Endodermal cell (in vitro differentiated cells): ENCODE data around the gene EXOSC1. TPM values are rescaled to one million over a fixed set of nuclear protein-coding genes. Genes with fewer than 3 reads are reported as not detected.

Experiments used
- DNase-seq: peaks from one replicate; pipeline ENCODE4 v3.0.0-alpha.2; 2017
- H3K27ac ChIP-seq: 2 replicates; pipeline ENCODE4 v1.5.1; 2013; ENCODE audit warnings: mild to moderate bottlenecking, low read depth, low read length, moderate library complexity
- H3K27me3 ChIP-seq: 2 replicates; pipeline ENCODE4 v1.6.1; 2013; ENCODE audit warnings: mild to moderate bottlenecking, low read length, moderate library complexity; ENCODE audit not compliant: insufficient read depth, control insufficient read depth, poor library complexity, severe bottlenecking
- H3K36me3 ChIP-seq: 2 replicates; pipeline ENCODE4 v1.7.0; 2013; ENCODE audit warnings: mild to moderate bottlenecking, low read length, moderate library complexity; ENCODE audit not compliant: control insufficient read depth, insufficient read depth
- H3K4me1 ChIP-seq: one replicate; pipeline ENCODE4 v1.7.0; 2013; ENCODE audit warnings: low read length; ENCODE audit not compliant: control insufficient read depth, insufficient read depth
- H3K4me3 ChIP-seq: 2 replicates; pipeline ENCODE4 v1.5.1; 2013; ENCODE audit warnings: mild to moderate bottlenecking, low read length, moderate library complexity
- H3K9ac ChIP-seq: 2 replicates; pipeline ENCODE4 v1.6.1; 2013; ENCODE audit warnings: mild to moderate bottlenecking, low read length, moderate library complexity; ENCODE audit not compliant: poor library complexity, severe bottlenecking; ENCODE audit errors: extremely low read depth
- H3K9me3 ChIP-seq: 2 replicates; pipeline ENCODE4 v1.6.1; 2013; ENCODE audit warnings: mild to moderate bottlenecking, low read length, moderate library complexity; ENCODE audit not compliant: control insufficient read depth
- H3K27ac Mint-ChIP-seq: 2 replicates; pipeline ENCODE4 v1.8.0; 2020; ENCODE audit warnings: mixed read lengths
- H3K27me3 Mint-ChIP-seq: 2 replicates; pipeline ENCODE4 v1.8.0; 2021; ENCODE audit warnings: mild to moderate bottlenecking, mixed read lengths; ENCODE audit not compliant: insufficient read depth
- H3K36me3 Mint-ChIP-seq: 2 replicates; pipeline ENCODE4 v1.8.0; 2020; ENCODE audit warnings: low read depth, mixed read lengths
- H3K4me1 Mint-ChIP-seq: 2 replicates; pipeline ENCODE4 v1.8.0; 2020; ENCODE audit warnings: mixed read lengths
- H3K4me3 Mint-ChIP-seq: 2 replicates; pipeline ENCODE4 v1.8.0; 2020; ENCODE audit warnings: mild to moderate bottlenecking, moderate library complexity, mixed read lengths
- H3K9me3 Mint-ChIP-seq: 2 replicates; pipeline ENCODE4 v1.8.0; 2020; ENCODE audit warnings: mild to moderate bottlenecking, mixed read lengths
- WGBS, 2 experiments: methylation state at CpG; one replicate each; pipeline versions ENCODE4 v1.1.5 to v1.1.7; 2013; ENCODE audit warnings: missing lambda C conversion rate in 2 of 2, mixed read lengths in 1 of 2; ENCODE audit not compliant: insufficient coverage in 1 of 2, insufficient read length in 1 of 2; 5-methylcytosine and 5-hydroxymethylcytosine counted together
- total RNA-seq, 2 donors: library from RNA; stranded (reverse); fragmentation: NEBNext Ultra II Directional in 1 of 2; extraction: Animal tissue kit (Norgen Biotek cat#: 25700) in 1 of 2; gene quantifications; 2 replicates in 1 of 2; 3 replicates in 1 of 2; pipeline ENCODE4 v1.2.1, GENCODE V29; 2021
- TF ChIP-seq, protein P1 (sequence below): fragments of 200-600 bp; sonication (generic); conservative IDR thresholded peaks from 2 replicates; pipeline ENCODE4 v1.5.0; 2021; ENCODE audit warnings: antibody characterized with exemption, mild to moderate bottlenecking

Gene EXOSC1
- total RNA-seq, 2 donors from 2014 or later = 48.9 to 55.6 TPM

DNA sequence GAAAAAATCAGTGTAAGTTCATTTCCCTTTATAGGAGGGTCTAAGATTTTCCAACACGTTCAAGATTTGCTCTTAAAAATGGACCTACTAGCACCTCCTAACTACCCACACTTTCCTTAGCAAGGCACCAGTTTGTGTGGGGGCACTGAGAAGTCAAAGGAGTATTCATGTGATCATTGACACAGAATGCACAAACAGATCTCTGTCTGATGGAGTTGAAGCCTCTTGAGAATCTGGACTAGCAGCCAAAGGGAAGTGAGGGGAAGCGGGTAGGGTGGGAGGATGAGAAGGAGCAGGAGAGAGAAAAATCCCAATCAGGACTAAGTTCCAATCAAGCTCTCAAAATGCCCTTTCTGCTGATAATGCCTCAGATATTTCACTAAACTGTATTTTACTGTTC, 48.3 kb upstream of the EXOSC1 start:
- Mint-ChIP-seq H3K4me3 (no peak overlapping the region), H3K4me1 (peaks cover 23% of the 10 kb centered on the region), H3K27ac (peak overlapping the region; percentile 30)

DNA sequence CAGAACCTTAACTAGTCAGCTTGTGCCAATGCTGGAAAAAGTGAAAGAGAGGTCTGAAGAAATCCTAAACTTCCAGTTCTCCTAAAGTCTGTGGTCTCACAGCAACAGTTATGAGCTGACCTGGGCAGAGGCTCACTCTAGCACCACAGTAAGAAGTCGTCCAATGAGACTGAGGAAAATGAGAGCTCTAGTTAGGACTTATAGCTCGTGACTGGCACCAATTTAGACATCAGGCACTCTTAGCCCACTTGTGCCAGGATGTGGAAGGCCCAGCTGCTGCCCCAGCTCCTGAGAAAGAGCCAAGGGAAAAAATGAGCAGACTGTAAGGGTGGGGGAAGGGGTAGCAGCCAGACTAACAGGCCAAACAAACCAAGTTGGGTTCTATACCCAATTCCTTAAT, 44.8 kb upstream of the EXOSC1 start:
- Mint-ChIP-seq H3K4me3 (no peak overlapping the region), H3K4me1 (peaks cover 17% of the 10 kb centered on the region), H3K9me3 (no peaks in the 10 kb centered on the region), H3K27me3 (no peaks in the 10 kb centered on the region), H3K36me3 (peaks cover 8% of the 10 kb centered on the region), H3K27ac (no peak overlapping the region)
- H3K4me3 ChIP-seq = no peak overlapping the region
- peaks cover 7% of the 10 kb centered on the region for H3K4me1 ChIP-seq
- H3K9ac ChIP-seq = no peak overlapping the region
- no peak for DNase-seq
- H3K36me3 ChIP-seq = peaks cover 25% of the 10 kb centered on the region
- H3K9me3 ChIP-seq = no peaks in the 10 kb centered on the region
- TF ChIP-seq, protein P1, sequence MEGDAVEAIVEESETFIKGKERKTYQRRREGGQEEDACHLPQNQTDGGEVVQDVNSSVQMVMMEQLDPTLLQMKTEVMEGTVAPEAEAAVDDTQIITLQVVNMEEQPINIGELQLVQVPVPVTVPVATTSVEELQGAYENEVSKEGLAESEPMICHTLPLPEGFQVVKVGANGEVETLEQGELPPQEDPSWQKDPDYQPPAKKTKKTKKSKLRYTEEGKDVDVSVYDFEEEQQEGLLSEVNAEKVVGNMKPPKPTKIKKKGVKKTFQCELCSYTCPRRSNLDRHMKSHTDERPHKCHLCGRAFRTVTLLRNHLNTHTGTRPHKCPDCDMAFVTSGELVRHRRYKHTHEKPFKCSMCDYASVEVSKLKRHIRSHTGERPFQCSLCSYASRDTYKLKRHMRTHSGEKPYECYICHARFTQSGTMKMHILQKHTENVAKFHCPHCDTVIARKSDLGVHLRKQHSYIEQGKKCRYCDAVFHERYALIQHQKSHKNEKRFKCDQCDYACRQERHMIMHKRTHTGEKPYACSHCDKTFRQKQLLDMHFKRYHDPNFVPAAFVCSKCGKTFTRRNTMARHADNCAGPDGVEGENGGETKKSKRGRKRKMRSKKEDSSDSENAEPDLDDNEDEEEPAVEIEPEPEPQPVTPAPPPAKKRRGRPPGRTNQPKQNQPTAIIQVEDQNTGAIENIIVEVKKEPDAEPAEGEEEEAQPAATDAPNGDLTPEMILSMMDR = no peak
- no peaks in the 10 kb centered on the region for H3K27me3 ChIP-seq
- 90 to 100% methylated on average over 1 to 2 of the region's 2 CpGs for WGBS, 2 experiments
- no peak overlapping the region for H3K27ac ChIP-seq

More for the DNA sequence above, 48.3 kb upstream of the EXOSC1 start:
- H3K4me3 ChIP-seq = no peak overlapping the region
- no peaks in the 10 kb centered on the region for H3K9me3 ChIP-seq
- WGBS, 2 experiments = 81 to 83% methylated on average over 1 to 2 of the region's 2 CpGs
- TF ChIP-seq, protein P1 = no peak
- no peak overlapping the region for H3K27ac ChIP-seq
- H3K27me3 Mint-ChIP-seq = no peaks in the 10 kb centered on the region
- peaks cover 5% of the 10 kb centered on the region for H3K36me3 Mint-ChIP-seq
- no peaks in the 10 kb centered on the region for H3K9me3 Mint-ChIP-seq
- H3K4me1 ChIP-seq = peaks cover 7% of the 10 kb centered on the region
- no peak overlapping the region for H3K9ac ChIP-seq
- peaks cover 17% of the 10 kb centered on the region for H3K36me3 ChIP-seq
- H3K27me3 ChIP-seq = no peaks in the 10 kb centered on the region
- no peak for DNase-seq

DNA sequence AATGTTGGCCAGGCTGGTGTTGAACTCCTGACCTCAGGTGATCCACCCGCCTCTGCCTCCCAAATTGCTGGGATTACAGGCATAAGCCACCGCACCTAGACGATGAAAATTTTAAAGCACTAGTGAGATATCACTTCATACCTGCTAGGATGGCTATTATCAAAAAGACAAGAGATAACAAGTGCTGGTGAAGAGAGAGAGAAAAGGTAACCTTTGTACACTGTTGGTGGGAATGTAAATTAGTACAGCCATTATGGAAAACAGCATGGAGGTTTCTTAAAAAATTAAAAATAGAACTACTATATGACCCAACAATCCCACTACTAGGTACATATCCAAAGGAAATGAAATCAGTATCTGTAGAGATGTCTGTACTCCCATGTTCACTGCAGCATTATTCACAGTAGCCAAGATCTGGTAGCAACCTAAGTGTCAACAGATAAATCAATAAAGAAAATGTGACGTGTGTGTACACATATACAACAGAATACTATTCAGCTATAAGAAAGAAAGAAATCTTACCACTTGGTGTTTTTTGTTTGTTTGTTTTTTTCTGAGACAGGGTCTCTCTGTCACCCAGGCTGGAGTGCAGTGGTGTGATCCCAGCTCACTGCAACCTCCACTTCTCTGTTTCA, 40.0 kb upstream of the EXOSC1 start:
- no peaks in the 10 kb centered on the region for H3K27me3 ChIP-seq
- TF ChIP-seq, protein P1 = no peak
- Mint-ChIP-seq H3K4me1 (no peaks in the 10 kb centered on the region), H3K27me3 (no peaks in the 10 kb centered on the region), H3K27ac (no peak overlapping the region), H3K36me3 (peaks cover 12% of the 10 kb centered on the region), H3K4me3 (no peak overlapping the region), H3K9me3 (no peaks in the 10 kb centered on the region)
- no peak overlapping the region for H3K27ac ChIP-seq
- H3K4me3 ChIP-seq = no peak overlapping the region
- no peaks in the 10 kb centered on the region for H3K4me1 ChIP-seq
- no peak for DNase-seq
- H3K9ac ChIP-seq = no peak overlapping the region
- peaks cover 34% of the 10 kb centered on the region for H3K36me3 ChIP-seq
- 99 to 100% methylated on average over 2 to 4 of the region's 4 CpGs for WGBS, 2 experiments
- no peaks in the 10 kb centered on the region for H3K9me3 ChIP-seq
